ENCODE results near the gene SIRT1.

DNA sequence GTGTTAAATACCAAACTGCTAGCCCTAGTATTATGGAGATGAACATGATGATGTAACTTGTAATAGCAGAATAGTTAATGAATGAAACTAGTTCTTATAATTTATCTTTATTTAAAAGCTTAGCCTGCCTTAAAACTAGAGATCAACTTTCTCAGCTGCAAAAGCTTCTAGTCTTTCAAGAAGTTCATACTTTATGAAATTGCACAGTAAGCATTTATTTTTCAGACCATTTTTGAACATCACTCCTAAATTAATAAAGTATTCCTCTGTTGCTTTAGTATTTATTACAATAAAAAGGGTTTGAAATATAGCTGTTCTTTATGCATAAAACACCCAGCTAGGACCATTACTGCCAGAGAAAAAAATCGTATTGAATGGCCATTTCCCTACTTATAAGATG lies 33.2 kb downstream of the SIRT1 start:
- TF ChIP-seq, protein P1, sequence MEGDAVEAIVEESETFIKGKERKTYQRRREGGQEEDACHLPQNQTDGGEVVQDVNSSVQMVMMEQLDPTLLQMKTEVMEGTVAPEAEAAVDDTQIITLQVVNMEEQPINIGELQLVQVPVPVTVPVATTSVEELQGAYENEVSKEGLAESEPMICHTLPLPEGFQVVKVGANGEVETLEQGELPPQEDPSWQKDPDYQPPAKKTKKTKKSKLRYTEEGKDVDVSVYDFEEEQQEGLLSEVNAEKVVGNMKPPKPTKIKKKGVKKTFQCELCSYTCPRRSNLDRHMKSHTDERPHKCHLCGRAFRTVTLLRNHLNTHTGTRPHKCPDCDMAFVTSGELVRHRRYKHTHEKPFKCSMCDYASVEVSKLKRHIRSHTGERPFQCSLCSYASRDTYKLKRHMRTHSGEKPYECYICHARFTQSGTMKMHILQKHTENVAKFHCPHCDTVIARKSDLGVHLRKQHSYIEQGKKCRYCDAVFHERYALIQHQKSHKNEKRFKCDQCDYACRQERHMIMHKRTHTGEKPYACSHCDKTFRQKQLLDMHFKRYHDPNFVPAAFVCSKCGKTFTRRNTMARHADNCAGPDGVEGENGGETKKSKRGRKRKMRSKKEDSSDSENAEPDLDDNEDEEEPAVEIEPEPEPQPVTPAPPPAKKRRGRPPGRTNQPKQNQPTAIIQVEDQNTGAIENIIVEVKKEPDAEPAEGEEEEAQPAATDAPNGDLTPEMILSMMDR (conservative IDR thresholded peaks at IDR 0.05; ENCODE audit: low read depth, low read length), result no peak
- TF ChIP-seq EZH2phosphoT487 (IDR thresholded peaks at IDR 0.05; ENCODE audit: borderline replicate concordance, low read length), result no peak

All from PC-3 (cell line).